Endothelial cell of umbilical vein (primary cell): Measurements from ENCODE around the gene RNPEPL1. TPM values are rescaled to one million over a fixed set of nuclear protein-coding genes. Genes with fewer than 3 reads are reported as not detected.

Experiments used
- BruUV-seq: library from RNA; stranded (reverse); fragments of 400-500 nt; replicated peaks from 2 replicates; lab custom pipeline; 2021; lab: Mats Ljungman, UMichigan
- CTCF ChIA-PET: fragments of 300-600, 350-600 bp; sonication (Branson Sonifier 250); formaldehyde crosslinking; loops from one replicate; lab custom pipeline; 2021; ENCODE audit warnings: antibody characterized with exemption, inconsistent platforms; lab: Charles Lee
- POLR2A ChIA-PET: fragments of 300-600, 350-600 bp; sonication (Branson Sonifier 250); formaldehyde crosslinking; loops from one replicate; lab custom pipeline; 2021; ENCODE audit warnings: antibody characterized with exemption, inconsistent platforms; lab: Charles Lee
- DNase-seq: peaks from one replicate; pipeline ENCODE4 v3.0.0-alpha.2; 2011; ENCODE audit warnings: low read depth, low spot score
- FAIRE-seq: peaks from 2 replicates; lab custom pipeline; 2011; peaks lifted over from hg19 to GRCh38; lab: Jason Lieb, UNC
- H2AFZ ChIP-seq: 2 replicates; pipeline ENCODE4 v1.6.0; 2012; ENCODE audit warnings: low read depth, low read length, control low read depth, inconsistent platforms
- H3K27ac ChIP-seq: 2 replicates; pipeline ENCODE4 v1.5.1; 2011; ENCODE audit warnings: low read depth, mild to moderate bottlenecking, control low read depth, low read length, moderate library complexity; ENCODE audit not compliant: insufficient read depth
- H3K27me3 ChIP-seq, 2 experiments: 2 replicates each; pipeline versions ENCODE4 v1.6.0 to v1.6.1; 2011; ENCODE audit warnings: low read length in 2 of 2, mixed read lengths in 1 of 2; ENCODE audit not compliant: control insufficient read depth in 2 of 2, insufficient read depth in 2 of 2
- H3K36me3 ChIP-seq, 2 experiments: 2 replicates in 1 of 2; 3 replicates in 1 of 2; pipeline ENCODE4 v1.5.1; 2011; ENCODE audit warnings: low read length in 2 of 2, mild to moderate bottlenecking in 1 of 2, moderate library complexity in 1 of 2; ENCODE audit not compliant: control insufficient read depth in 2 of 2, insufficient read depth in 2 of 2; ENCODE audit errors: extremely low read depth in 1 of 2
- H3K4me1 ChIP-seq: 3 replicates; pipeline ENCODE4 v1.5.1; 2011; ENCODE audit warnings: mild to moderate bottlenecking, low read length; ENCODE audit not compliant: control insufficient read depth, insufficient read depth; ENCODE audit errors: extremely low read depth
- H3K4me2 ChIP-seq: 2 replicates; pipeline ENCODE4 v1.6.1; 2011; ENCODE audit warnings: low read length, control low read depth, mixed read lengths; ENCODE audit not compliant: insufficient read depth
- H3K4me3 ChIP-seq, 3 experiments: fragments of 200-600 bp in 1 of 3; sonication (generic), shearing (Covaris generic) in 1 of 3; replicated peaks in 1 of 3; 2 replicates each; pipeline ENCODE4 v1.5.1; 2011 to 2016; ENCODE audit warnings: control low read depth in 3 of 3, low read length in 3 of 3, mild to moderate bottlenecking in 2 of 3, inconsistent platforms in 1 of 3, low read depth in 1 of 3, moderate library complexity in 1 of 3; ENCODE audit not compliant: insufficient read depth in 1 of 3
- H3K79me2 ChIP-seq: 2 replicates; pipeline ENCODE4 v1.6.0; 2012; ENCODE audit warnings: low read length, inconsistent platforms; ENCODE audit not compliant: control insufficient read depth, insufficient read depth
- H3K9ac ChIP-seq: replicated peaks from 2 replicates; pipeline ENCODE3; 2011; ENCODE audit warnings: low read length, control low read depth; ENCODE audit not compliant: insufficient read depth; ENCODE audit errors: extremely low read depth
- H3K9me1 ChIP-seq: replicated peaks from 3 replicates; pipeline ENCODE4 v1.6.0; 2011; ENCODE audit warnings: mild to moderate bottlenecking, low read length; ENCODE audit not compliant: control insufficient read depth, insufficient read depth; ENCODE audit errors: extremely low read depth
- H3K9me3 ChIP-seq: replicated peaks from 2 replicates; pipeline ENCODE4 v1.5.1; 2012; ENCODE audit warnings: low read length, inconsistent platforms; ENCODE audit not compliant: control insufficient read depth, insufficient read depth
- H4K20me1 ChIP-seq: replicated peaks from 2 replicates; pipeline ENCODE3; 2011; ENCODE audit warnings: mild to moderate bottlenecking, low read length; ENCODE audit not compliant: control insufficient read depth, insufficient read depth; ENCODE audit errors: extremely low read depth
- EZH2 ChIP-seq: IDR thresholded peaks from 2 replicates; pipeline ENCODE4 v1.6.1; 2012; ENCODE audit warnings: borderline replicate concordance, low read depth, mild to moderate bottlenecking, moderate library complexity, low read length, inconsistent platforms; ENCODE audit not compliant: severe bottlenecking
- FOS ChIP-seq: IDR thresholded peaks from 2 replicates; pipeline ENCODE4 v1.6.1; 2011; ENCODE audit warnings: mild to moderate bottlenecking, low read length, moderate library complexity, borderline replicate concordance; ENCODE audit not compliant: insufficient read depth
- GATA2 ChIP-seq: IDR thresholded peaks from 2 replicates; pipeline ENCODE4 v1.7.0; 2011; ENCODE audit warnings: low read depth, mild to moderate bottlenecking, moderate library complexity, mixed read lengths, low read length; ENCODE audit not compliant: insufficient read length, insufficient read depth
- JUN ChIP-seq: IDR thresholded peaks from 2 replicates; pipeline ENCODE4 v1.6.1; 2011; ENCODE audit warnings: borderline replicate concordance, low read depth; ENCODE audit not compliant: insufficient read length, insufficient read depth
- MYC ChIP-seq: IDR thresholded peaks from one replicate; pipeline ENCODE4 v1.6.1; 2011; ENCODE audit warnings: mild to moderate bottlenecking, low read depth, low read length
- POLR2AphosphoS5 ChIP-seq: IDR thresholded peaks from 2 replicates; pipeline ENCODE4 v1.6.1; 2012; ENCODE audit warnings: low read depth, mild to moderate bottlenecking, control low read depth, low read length, moderate library complexity; ENCODE audit not compliant: insufficient read depth
- dilution Hi-C: fragments of 300-500 bp; cut with MboI; formaldehyde crosslinking; loops from one replicate; pipeline ENCODE4 v1.15.0; 2019; ENCODE audit warnings: low sequenced_read_pairs; ENCODE audit not compliant: extremely low pct_ligation_motif_present
- intact Hi-C: fragments of 100-400 bp; cut with micrococcal nuclease; formaldehyde crosslinking; loops from one replicate; pipeline ENCODE4 v1.10.0; 2022
- polyA plus RNA-seq, 4 experiments: library from polyadenylated mRNA; depleted of rRNA in 3 of 4; stranded (reverse) in 3 of 4; unstranded in 1 of 4; fragments of >200 nt; gene quantifications; 2 replicates each; pipeline versions ENCODE4 v1.2.1 to v1.2.3, GENCODE V29; 2011 to 2012; ENCODE audit warnings: missing spikeins in 1 of 4
- total RNA-seq: library from RNA; stranded (reverse); gene quantifications from 2 replicates; pipeline ENCODE4 v1.2.3, GENCODE V29; 2021
- TF ChIP-seq, protein P1 (sequence below): IDR thresholded peaks from 2 replicates; pipeline ENCODE4 v1.6.1; 2011; ENCODE audit not compliant: insufficient read depth, insufficient read length
- TF ChIP-seq, protein P2 (sequence below), 2 donors: IDR thresholded peaks; 1 replicate in 1 of 2; 2 replicates in 1 of 2; pipeline ENCODE4 v1.5.1; 2011; ENCODE audit warnings: low read length in 2 of 2, mild to moderate bottlenecking in 2 of 2, moderate library complexity in 2 of 2, control low read depth in 1 of 2, inconsistent platforms in 1 of 2, low read depth in 1 of 2; ENCODE audit not compliant: insufficient read depth in 1 of 2; ENCODE audit errors: extremely low read depth in 1 of 2

The RNPEPL1 gene
- total and polyA plus RNA-seq, 2 donors (not counting 3 experiments of a cell fraction or from before 2014, with no cell fraction given) = 35.8 to 67.1 TPM

DNA sequence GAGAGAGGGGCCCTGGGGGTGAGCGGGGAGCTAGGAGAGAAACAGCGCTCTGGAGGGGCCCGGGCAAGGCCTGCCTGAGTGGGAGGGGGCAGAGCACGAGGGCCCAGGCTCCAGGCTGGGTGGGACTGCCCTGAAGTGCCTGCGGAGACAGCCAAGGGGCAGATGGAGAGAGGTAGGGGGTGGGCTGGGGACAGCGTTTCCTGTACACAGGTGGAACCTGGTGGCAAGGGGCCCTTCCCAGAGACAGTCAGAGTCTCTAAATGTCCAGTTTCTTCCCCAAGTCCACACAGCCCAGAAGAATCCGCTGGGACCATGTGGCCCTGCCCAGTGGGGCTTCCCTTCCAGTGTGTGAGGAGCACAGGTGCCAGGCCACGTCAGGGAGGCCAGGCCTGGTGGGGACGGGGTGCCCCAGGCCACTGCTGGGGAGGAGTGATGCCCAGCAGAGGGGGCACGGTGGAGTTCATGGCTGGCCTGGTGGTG lies 55.3 kb downstream of the RNPEPL1 start:
- no TSS peak for BruUV-seq
- FAIRE-seq = no peak

More for the DNA sequence above, 55.3 kb downstream of the RNPEPL1 start:
- no peak overlapping the region for H3K27ac ChIP-seq
- no peaks in the 10 kb centered on the region for H3K4me1 ChIP-seq
- no peak overlapping the region for H3K4me2 ChIP-seq
- ChIA-PET POLR2A (no interaction called here), CTCF (no interaction called here)
- TF ChIP-seq GATA2 = no peak
- no peak for TF ChIP-seq FOS
- TF ChIP-seq, protein P1, sequence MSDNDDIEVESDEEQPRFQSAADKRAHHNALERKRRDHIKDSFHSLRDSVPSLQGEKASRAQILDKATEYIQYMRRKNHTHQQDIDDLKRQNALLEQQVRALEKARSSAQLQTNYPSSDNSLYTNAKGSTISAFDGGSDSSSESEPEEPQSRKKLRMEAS = no peak
- no peak for TF ChIP-seq JUN
- TF ChIP-seq EZH2 = no peak
- TF ChIP-seq POLR2AphosphoS5 = no peak
- no peak for TF ChIP-seq MYC
- TF ChIP-seq, protein P2, sequence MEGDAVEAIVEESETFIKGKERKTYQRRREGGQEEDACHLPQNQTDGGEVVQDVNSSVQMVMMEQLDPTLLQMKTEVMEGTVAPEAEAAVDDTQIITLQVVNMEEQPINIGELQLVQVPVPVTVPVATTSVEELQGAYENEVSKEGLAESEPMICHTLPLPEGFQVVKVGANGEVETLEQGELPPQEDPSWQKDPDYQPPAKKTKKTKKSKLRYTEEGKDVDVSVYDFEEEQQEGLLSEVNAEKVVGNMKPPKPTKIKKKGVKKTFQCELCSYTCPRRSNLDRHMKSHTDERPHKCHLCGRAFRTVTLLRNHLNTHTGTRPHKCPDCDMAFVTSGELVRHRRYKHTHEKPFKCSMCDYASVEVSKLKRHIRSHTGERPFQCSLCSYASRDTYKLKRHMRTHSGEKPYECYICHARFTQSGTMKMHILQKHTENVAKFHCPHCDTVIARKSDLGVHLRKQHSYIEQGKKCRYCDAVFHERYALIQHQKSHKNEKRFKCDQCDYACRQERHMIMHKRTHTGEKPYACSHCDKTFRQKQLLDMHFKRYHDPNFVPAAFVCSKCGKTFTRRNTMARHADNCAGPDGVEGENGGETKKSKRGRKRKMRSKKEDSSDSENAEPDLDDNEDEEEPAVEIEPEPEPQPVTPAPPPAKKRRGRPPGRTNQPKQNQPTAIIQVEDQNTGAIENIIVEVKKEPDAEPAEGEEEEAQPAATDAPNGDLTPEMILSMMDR (IDR thresholded peaks at IDR 0.05; ENCODE audit: extremely low read depth in 1 of 2, insufficient read depth in 1 of 2, low read depth in 1 of 2, low read length in 2 of 2) = no peak
- H3K9me3 ChIP-seq = no peaks in the 10 kb centered on the region
- no peaks in the 10 kb centered on the region for H4K20me1 ChIP-seq
- H3K9me1 ChIP-seq = no peaks in the 10 kb centered on the region
- H3K79me2 ChIP-seq = no peaks in the 10 kb centered on the region
- H3K27me3 ChIP-seq = no peaks in the 10 kb centered on the region
- DNase-seq = no peak
- no peaks in the 10 kb centered on the region for H3K36me3 ChIP-seq
- no peak overlapping the region for H3K9ac ChIP-seq
- no peak overlapping the region for H2AFZ ChIP-seq
- intact Hi-C loops (no loop called here), dilution Hi-C loops (no loop called here)
- H3K4me3 ChIP-seq = no peak overlapping the region
